CD4-positive, alpha-beta T cell treated with Interleukin-17A for 4 hours (primary cell): ENCODE results near the gene RASGRP2.

Source experiments
- DNase-seq: peaks from one replicate; pipeline ENCODE4 v3.0.0-alpha.2; 2020; ENCODE audit warnings: mixed read lengths

The RASGRP2 gene

DNA sequence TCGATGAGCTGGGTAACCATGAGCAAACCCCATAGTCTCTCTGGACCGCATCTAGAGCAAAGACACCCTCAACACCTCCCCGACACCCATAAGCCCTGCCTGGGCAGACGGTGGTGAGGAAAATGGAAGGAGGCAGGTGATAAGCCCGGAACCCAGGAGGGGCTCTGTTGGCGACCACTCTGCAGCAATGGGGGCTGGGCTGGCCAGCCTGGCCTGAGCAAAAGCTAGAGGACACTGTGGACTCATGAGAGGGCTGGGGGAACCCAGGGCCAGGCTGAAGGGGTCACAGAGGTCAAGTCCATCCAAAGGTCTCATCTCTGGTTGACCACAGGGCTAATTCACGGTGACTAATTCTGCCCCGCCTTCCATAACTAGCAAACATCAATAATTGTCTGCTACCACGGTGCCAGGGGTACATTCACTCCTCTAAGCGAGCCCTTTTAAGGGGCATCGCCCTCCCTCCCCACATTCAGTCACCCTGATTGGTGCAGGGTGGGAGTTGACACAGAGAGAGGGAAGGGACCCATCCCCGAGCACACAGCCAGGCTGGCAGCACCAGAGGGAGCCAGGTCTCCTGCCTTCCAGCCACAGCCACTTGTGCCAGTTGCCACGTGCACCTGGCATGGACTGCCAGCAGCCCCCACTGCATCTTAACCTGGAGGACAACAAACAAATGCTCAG lies 11.9 kb upstream of the RASGRP2 start:
- DNase-seq: no peak

DNA sequence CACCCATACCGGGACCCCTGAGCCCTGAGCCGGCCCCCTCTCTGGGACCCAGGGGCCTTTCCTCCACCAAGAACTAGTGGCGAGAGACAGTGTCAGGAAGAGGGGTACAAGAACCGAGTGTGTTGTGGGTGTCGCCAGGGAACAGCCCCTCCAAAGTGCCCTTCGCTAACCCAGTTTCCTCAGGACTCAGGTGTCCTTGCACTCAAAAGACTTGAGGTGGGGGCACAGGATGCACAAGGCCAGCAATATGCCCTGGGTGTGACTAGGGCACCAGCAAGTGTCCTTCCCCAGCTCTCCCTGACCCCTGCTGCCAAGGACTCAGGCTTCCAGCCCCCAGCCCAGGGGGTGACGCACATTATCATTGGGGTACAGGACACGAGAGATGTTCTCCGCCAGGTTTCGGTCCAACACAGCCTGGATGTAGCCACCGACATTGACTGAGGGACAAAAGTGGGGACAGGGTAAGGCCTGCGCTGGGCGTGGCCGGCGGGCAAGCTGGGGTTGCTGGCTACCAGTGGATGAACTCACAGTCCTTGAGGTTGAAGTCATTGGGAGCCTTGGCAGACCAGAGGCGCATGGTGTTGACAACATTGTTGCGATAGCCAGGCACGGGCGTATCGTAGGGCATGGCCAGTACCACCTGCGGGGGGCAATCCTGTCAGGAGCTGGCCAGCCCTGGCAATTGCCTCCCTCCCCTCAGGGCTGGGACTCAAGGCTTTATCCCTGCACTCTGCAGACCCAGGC lies 11.1 kb upstream of the RASGRP2 start:
- no peak for DNase-seq

DNA sequence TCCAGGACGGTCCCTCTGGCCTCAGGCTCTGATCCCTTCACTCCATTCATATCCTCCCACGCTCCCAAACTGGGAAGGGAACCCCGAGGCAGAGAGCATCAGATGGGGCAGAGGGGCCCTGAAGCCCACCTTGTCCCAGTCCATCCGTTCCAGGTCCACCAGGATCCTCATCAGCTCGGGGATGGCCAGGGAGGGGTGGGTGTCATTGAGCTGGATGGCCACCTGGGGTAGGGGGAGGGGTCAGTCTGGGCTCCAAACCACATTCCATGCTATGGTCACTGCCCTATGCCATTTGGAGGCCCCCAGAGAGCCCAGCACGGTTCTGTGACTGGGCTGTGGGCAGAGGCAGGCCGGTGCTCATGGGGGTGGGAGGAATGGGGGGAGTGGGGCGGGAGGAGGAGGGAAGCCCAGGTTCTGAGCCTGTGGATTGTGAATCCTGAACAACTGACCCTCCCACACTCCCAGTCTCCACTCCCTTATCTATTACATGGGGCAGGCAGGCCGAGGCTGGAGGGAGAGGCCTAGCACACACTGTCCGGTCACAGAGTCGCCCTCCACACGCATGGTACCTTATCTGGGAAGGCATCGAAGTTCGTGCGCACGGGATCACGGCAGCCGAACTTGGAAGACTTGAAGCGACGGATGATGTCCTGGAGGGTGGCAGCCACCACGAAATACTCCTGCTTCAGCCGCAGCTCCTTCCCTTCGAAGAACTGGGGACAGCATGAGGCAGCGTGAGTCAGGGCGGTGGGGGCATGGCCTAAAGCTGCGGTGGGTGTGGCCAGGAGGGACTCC lies 10.4 kb upstream of the RASGRP2 start:
- no peak for DNase-seq

DNA sequence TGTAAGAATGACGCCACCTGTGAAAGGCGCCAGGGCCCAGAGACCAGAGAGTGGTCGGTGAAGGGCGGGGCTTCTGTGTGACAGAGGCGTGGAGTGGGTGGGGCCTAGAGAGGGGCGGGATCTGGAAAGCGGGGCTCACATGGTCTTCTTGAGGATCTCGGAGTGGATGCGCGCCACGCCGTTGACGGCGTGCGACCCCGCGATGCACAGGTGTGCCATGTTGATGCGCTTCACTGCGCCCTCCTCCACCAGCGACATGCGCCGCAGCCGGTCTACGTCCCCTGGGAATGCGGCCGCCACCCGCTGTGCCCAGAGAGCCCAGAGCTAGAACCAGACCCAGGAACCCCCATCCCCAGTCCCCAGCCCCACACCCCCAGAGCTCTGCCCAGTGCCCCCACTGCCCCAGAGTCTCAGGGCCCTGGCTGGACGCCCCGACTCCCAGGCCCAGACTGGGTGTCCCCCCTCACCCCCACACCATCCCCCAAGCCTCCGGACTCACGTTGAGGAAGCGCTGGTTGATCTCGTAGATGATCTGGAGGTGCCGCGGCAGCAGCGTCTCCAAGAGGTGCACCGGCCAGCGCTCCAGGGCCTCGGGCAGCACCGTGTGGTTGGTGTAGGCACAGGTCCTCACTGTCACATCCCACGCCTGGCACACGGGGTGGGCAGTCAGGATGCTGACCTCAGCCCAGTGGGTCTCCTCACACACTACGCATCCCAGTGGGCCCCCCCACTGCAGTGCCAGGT lies 9.6 kb upstream of the RASGRP2 start:
- DNase-seq: no peak

DNA sequence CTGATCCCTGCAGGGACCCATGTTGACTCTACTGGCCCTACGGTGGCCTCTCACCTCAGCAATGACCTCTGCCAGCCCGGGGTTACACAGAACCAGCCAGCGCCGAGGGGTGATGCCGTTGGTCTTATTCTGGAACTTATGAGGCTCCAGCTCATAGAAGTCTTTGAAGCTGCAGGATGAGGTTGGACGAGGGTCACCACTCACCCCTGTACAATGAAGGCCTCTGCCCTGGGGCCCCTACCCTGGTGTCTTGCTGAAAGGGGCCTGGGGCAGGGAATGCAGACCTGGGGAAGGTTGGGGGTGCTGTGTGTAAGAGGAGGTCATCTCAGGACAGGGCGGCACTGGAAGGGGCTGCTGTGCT lies 9.1 kb upstream of the RASGRP2 start:
- no peak for DNase-seq

DNA sequence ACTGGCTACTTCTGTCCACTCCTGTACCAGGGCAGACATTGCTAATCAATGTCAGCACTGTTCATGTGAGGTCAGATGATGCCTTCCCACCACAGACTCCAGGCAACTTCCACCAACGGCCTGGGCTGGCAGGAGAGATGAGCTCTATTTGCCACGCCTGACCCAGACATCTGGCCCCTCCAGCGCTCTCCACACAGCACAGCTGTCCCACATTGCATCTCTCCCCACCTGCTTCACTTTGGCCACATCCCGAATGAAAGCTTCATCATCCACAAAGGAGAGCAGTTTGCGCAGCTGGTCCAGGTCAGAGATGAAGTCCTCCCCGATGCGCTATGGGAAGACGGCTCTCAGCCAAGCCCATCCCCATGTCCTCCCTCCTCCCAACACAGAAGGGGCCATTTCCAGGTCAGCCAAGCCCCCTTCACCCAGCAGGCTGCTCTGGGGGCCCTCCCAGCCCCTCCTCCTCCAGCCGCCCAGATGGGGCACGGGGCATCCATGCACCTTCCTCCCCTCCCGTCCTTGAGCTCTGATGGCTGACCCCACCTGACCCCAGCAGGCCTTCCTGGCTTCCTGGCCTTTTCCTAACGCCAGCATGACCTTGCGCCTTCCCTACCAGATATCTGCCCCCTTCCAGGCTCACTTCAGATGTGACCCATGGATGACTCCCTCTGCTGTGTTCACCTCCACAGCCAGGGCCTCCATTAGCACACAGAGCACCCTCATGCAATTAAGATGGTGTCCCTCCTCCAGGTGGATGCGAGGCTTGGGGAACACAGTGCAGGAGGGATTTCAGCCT lies 8.4 kb upstream of the RASGRP2 start:
- no peak for DNase-seq

DNA sequence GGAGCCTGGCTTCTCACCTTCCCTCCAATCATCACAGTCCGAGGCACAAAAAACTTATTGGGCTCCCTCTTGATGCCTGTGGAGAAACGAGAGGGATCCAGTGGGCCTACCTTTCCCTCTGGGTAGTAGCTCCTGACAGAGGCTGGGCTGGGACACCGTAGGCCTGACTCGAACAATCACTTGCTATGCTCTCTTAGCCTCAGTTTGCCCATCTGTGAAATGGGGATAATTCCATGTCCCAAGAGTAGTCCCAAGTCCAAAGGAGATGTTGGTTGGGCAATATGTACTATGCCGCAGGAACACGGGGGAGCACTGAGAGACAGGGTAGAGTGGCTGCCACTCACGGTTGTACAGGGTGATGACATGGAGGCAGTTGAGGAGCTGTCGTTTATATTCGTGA lies 7.6 kb upstream of the RASGRP2 start:
- DNase-seq: no peak

DNA sequence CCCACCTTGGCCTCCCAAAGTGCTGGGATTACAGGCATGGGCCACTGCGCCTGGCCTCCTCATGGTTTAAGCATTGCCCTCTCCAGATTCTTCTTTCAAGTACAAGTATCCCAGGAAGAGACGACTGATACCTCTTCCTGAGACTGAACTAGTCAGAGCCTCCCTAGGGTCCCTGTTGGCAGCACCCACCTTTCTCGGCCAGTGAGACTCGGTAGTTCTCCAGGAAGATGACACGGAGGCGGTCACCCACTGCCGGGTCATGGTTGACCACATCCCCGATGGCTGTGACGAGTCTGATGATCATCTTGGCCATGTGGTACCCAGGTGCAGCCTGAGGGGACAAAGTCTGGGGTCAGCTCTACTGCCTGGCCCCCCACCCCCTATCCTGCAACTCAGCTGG lies 7.2 kb upstream of the RASGRP2 start:
- no peak for DNase-seq

DNA sequence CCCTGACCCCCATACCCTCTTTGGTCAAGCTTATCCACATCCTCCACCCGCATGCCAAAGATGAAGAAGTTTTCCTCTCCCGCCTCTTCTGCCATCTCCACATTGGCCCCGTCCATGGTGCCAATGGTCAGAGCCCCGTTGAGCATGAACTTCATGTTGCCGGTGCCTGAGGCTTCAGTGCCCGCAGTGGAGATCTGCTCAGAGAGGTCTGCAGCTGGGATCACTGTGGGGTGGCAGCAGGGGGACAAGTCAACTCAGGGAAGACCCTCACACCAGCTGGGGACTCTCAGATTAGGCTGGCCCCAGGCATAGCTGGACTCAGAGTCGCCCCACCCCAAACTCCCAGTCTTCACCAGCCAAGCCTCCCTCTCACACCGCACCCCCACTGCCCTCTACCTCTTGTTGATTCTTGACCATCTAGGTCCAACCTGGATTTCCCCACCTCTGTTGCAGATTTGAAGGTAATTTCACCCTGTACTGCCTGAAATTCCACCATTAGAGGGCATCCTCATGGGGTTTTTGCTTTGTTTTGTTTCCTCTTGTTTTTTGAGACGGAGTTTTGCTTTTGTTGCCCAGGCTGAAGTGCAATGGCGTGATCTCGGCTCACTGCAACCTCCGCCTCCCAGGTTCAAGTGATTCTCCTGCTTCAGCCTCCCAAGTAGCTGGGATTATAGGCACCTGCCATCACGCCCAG lies 6.6 kb upstream of the RASGRP2 start:
- DNase-seq: no peak

DNA sequence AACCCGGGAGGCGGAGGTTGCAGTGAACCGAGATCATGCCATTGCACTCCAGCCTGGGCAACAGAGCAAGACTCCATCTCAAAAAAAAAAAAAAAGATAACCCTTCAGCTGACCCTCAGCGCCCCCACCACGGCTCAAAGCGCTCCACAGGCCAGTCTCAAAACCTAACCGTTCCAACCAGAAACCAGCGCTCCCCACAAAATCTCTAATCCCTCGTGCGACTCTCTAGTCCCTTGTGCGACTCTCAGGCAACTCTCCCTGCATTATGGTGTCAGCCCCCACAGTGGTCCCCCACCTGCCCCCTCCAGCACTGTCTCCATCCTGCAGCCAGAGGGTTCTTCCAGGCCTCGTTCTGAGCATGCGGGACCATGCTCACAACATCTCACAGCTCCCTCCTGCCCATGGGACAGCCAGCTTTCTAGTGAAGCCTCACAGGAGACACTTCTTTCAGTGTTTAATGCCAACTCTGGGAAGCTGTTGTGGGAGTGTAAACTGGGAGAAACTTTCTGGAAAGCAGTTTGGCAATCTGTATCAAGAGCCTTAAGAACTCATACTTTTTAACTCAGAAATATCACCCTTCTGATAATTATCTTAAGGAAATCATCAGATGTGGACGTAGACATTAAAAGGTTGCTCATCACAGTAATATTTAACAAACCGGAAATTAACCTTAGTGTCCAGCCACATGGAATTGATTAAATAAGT lies 4.2 kb upstream of the RASGRP2 start:
- no peak for DNase-seq

DNA sequence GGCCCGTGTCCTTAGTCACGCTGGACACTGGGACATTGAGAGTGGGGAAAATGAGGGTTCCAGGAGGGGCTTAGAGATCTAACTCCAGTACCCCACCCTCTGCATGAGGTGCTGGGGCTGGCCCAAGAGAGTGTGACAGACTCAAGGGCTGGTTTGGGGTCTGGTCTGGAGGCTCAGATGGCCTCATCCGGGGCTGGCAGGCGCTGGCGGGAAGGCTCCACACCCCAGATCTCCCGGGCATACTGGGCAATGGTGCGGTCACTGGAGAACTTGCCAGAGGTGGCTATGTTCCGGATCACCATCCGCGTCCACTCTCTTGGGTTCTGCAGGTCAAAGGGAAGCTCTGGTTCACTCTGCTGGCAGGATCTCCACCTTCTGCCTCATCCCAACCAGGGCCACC lies 2.5 kb upstream of the RASGRP2 start:
- DNase-seq: no peak

DNA sequence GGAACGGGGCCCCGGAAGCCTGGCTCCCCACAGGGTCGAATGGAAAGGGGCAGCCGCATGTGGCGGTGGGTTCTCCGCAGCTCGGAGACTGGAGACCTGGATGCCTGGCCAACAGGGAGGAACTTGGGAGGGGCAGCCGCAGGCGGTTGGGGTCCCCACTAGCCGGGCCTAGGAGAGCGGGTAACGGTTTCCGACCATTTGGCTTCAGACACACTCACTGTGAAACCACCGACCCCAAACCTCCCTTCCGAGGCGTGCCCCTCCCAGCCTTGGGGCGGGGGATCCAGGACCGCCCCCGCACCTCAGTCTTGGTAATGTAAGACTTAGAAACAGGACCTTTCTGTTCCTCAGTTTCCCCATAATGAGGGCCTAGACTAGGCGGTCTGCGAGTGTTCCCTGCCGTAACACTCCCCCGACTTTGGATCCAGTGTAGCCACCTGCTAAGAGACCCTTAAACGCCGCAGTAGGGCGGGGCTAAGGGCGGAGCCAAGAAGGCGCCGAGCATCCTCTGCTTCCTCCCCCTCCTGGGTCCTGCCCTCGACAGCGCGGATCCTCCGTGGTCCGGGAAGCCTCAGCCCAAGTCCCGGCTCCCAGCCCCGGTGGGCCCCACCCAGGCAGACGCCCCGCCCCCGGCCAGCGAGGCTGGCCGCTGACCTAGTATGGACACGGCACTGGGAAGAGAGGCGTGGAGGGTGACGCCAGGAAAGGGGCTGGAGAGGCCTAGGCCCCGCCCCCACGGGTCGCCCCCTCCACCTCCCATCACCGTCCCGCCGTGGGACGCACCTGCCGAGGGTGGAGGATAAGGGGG lies 1.8 kb upstream of the RASGRP2 start:
- DNase-seq: peak; percentile 87

DNA sequence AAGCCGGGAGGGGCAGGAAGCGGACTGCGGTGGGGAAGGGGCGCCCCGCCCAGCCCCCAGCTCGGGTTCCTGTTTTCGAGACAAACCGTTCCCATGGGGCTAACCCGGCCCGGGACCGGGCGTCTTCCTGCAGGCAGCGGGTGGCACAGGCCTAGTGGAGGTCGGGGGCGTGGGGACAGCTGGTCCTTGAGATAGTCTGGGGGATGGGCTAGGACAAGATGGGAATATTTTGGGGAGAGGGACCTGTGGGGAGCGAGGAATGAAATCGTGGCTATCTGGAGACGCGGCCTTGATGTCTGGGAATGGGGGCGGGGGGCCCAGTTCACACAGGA lies 1.2 kb upstream of the RASGRP2 start:
- DNase-seq: peak; percentile 96

DNA sequence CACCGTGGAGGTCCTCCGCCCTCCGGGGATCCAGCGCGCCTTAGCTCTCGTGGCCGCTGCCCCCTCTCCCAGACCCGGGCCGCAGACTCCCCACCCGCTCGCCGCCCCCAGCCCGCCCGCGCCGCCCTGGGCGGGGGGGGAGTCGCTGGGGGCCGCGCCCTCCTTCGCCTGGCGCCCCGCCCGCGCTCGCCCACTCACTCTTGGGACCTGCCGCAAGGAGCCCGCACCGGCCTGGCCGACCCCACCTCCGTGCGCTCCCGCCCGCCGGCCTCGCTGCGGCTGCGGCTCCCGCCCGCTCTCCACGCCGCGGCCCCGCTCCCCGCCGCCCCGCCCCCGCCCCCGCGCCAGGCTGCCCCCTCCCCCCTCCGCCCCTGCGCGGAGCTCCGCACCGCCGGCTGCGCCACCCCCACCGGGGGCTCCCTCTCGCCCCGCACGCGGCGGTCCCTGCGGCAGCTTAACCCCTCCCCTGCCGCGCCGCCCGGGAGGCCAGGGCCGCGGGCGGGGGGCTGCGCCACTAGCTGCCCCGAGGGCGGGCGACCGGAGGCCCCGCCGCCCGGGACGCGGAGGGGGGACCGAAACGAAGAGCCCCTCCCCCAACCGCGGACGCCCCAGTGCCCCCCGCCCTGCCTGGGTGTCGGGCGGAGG lies 724 bp upstream of the RASGRP2 start:
- DNase-seq: no peak

DNA sequence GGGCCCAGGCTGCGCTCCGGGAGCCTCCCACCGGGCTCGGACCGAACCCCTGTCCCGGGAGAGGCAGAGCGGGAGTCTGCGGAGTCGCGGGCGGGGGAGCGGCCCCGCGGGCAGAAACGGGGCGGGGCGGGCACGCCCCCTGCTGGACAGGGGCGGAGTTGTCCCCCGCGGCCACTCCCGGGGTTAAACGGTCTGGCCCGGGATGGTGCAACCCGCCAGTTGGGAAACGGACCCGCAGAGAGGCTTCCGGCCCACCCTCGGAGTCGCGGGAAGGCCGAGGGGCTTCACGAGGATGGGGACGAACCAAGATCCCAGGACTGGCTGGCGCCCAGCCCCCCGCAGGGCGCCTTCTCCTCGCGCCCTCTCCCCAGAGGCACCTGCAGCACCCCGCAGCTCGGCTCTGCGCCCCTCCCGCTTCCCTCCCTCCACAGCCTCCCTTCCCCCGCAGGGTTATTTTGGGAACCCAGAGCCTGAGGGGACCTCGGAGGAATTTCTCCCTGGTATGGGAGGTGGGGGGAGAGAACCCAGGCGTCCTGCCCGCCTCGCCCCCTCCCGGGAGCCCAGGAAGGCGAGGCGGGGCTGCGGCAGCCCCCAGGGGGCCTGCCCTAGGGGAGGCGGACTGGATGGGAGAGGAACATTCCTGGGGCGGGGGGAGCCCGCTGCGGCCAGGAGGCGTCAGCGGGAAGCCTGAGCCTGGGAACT lies 902 bp downstream of the RASGRP2 start:
- peak; percentile 81 for DNase-seq

DNA sequence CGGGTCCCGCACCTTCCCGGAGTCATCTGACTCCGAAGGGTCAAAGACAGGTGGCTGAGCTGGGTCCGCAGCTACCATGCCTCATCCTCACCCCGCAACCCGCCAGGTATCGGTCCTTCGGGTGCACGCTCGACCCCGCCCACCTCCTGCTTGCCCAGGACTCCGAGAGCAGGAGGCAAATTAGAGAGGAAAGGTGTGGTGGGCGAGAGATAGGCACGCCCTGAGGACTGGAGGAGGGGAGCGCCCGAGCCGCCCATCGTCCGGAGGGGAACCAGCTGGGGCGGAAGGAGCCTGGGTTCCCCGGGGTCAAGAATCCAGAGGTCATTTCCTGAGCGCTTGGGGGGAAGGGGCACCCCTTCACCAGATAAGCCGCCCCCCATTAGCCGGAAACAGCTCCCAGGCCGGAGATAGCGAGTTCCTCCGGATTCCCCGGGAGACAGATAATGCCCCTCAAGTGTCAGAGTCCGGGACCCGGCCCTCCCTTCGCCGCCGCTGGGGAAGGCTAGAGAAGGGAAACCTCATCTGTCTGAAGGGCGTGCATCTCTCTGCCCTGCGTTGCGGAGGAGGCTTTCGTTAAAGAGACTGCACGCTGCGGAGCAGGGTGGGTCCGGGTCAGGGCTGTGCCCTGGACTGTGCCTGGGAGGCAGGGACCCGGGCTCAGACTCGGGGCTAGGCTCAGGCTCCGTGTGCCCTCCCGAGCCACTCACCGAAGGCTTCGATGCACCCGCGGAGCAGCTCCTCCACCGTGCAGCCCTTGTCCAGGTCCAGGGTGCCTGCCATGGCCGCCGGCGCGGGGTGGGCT lies 1.7 kb downstream of the RASGRP2 start:
- DNase-seq: peak; percentile 48

DNA sequence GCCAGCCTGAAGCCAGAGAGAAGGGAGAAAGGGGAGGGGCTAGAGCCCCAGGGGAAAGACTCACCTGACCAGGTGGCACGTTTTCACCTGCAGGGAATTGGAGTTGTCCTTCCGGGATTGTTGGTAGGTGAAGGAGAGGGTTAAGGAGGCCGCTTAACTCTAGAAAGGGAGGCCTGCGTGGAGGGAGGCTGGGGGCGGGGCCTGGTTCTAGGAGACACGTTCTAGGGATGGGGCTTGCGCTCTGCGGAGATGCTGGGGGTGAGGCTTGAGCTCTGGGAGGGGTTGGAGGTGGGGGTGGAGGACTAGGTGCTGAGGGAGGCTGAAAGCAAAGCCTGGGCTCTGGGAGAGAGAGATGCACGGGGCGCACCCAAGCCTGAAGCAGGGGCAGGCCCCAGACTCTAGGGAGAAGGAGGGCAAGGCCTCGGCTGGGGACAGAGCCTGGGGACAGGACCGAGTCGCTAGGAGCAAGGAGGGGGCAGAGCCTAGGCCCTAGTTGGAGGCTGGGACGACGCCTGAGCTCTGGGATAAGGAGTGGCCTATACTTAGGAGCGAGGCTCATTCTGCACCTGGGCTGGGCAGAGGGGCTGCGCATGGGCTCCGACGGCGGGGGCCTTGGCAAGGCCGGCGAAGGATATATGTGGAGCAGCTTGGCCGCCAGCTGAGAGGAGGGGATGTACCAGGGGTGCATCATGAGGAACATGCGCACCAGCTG lies 2.4 kb downstream of the RASGRP2 start:
- DNase-seq: no peak

DNA sequence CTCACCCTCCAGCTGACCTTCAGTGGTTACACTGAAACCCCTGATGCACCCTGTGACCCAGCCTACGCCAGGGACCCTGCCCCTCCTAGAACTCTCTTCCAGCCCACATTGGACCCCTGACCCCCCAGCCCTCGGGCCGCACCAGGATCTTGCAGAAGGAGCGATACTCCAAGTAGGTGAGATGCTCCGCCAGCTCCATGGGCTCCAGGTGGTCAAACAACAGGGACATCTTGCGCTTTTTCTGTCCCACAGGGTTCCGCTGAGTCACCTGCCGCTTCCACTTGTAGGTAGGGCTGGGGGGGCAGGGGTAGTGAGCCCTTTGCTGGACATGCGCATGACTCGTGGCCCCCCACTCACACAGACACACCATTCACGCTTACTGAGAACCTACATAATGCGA lies 4.1 kb downstream of the RASGRP2 start:
- no peak for DNase-seq
